NCI-H187 treated with DMSO at 0.1 percent for 48 hours (cell line): ENCODE results near the gene PAMR1.

Source experiments
- DNase-seq: peaks from one replicate; lab custom pipeline; 2025; lab: John Stamatoyannopoulos, UW

Gene PAMR1

GRCh38 chr11:35458846-35459245 lies 66.6 kb downstream of the PAMR1 start:
- DNase-seq = no peak

- DNase-seq = no peak
These were observed 71.1 kb downstream of the PAMR1 start for GRCh38 chr11:35454362-35454761.

DNA sequence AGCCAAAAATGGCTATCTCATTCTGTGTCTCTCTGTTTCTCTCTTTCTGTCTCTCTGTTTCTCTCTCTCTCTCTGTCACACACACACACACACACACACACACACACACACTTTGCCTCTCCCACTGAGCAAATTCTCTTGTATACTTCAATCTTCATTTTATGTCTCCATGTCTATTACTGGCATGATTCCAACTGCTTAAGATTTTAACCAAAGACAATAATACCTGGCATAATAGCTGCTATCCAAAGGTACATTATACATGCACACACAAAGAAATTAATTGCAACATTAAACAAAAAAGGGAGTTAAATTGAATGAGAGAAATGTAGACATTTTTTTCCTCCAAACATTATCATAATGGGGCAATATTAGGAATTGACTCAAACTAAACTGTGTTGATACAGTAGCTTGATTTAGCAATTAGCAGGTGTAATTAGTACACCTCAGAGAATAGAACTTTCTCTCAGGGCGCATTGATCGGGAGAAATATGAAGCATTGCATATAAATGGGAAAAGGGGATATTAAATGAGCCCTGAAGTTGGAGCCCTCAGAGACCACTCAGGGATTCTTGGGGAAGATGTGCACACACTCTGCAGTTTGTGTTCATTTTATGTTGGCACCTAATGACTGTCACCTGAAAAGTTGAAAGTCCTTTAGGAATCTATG lies 88.7 kb downstream of the PAMR1 start:
- DNase-seq = no peak

- no peak for DNase-seq
These were observed 91.8 kb downstream of the PAMR1 start for GRCh38 chr11:35433588-35433987.

DNA sequence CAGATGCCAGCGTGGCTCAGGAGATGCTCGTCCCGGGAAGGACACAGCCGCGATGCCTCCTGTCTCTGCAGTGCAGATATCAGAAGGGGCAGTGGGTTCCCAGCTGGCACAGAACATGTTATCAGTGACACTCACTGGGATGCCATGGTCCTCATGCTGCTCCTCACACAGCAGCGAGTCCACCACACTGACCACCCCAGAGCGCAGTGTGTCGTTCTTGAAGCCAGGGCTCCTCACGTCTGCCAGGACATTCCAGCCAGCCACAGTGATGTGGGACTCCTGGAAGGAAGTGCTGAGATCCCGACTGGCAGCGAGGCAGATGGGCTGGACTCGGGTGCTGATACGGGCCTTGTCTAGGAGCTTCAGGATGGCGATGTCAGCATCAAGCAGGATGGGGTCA lies 93.0 kb downstream of the PAMR1 start:
- DNase-seq = no peak

DNA sequence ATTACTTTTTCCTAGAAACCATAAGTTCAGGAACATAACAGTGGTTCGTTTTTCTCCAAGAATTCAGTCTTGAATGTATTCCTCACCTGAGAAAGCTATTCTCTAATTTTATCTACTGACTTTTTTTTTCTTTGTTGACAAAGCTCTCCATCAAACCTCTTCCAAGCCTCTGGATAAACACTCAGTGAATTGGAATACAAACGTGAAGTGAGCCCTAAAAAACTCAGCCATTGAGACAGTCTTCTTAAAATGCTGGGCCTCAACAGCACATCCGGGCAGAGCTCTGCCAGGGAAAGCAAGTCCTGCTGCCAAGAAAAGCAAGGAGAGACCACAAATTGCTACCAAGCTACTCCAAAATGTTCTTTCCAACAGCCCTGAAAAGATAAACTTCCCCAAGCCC lies 98.3 kb downstream of the PAMR1 start:
- peak; percentile 36 for DNase-seq

GRCh38 chr11:35426351-35426750 lies 99.1 kb downstream of the PAMR1 start:
- no peak for DNase-seq

GRCh38 chr11:35425603-35426212 lies 99.7 kb downstream of the PAMR1 start:
- no peak for DNase-seq

- DNase-seq = no peak
These were observed 101.1 kb downstream of the PAMR1 start for GRCh38 chr11:35424157-35424940.

DNA sequence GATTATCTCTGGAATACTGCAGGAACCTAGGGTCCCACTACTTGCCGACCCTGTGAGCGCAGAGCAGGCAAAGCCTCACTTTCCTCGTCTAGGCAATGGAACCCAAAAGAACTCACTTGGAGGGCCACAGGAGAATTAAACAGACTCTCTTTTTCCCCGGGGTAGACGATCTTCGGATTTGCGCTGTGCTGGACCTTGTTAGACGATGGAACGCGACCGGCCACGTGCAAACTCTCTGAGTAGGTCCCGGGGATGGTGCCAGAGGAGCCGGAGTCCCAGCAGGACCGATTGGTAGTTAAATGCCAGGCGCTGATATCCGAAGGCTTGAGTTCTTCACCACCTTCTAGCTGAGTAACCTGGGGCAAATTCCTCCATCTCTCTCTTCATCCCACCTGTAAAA lies 105.0 kb downstream of the PAMR1 start:
- DNase-seq = no peak

- no peak for DNase-seq
These were observed 105.5 kb downstream of the PAMR1 start for GRCh38 chr11:35419830-35420333.

GRCh38 chr11:35419184-35419829 lies 106.1 kb downstream of the PAMR1 start, which contains the start of gene SLC1A2:
SLC1A2 (minus strand) TSS chr11:35419558; CDS start chr11:35418966, 592 bp downstream.
- no peak for DNase-seq

GRCh38 chr11:35418282-35419183 lies 106.9 kb downstream of the PAMR1 start:
- DNase-seq = no peak

DNA sequence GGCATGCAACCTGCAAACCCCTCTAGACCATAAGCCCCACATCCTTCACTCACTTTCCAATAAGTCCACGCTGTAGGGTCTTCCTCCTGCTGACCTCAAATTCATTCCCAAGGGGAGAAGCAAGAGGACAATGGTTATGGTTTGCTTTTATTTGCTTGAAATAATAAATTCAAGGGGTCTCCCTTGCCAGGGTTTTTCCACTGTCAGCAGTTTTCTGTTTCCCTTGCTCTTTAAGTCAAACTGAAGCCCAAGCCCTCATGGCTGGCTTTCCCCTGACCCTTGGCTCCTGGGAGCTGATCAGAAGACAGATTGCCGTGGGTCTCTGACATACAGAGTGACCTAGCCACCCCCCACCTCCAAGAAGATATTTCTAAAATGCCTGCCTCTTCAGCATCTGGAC lies 109.9 kb downstream of the PAMR1 start:
- no peak for DNase-seq

DNA sequence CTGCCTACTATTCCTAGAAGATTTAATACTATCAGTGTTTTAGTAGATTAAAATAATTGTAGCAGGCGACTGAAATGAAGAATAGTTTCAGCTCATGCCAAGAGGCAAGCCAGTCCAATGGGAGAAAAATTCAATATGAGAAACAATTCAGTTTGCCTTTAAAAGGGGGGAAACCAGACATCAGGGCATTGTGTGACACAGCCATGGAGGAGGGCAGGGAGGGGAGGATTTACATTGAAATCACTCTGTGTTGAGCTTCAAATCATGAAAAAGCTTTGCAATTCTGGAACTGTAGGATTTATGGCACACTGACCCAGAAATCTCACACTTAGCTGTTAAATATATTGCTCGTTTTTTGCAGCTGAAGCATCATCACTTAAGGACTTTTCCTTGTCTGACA lies 110.6 kb downstream of the PAMR1 start:
- DNase-seq = no peak

DNA sequence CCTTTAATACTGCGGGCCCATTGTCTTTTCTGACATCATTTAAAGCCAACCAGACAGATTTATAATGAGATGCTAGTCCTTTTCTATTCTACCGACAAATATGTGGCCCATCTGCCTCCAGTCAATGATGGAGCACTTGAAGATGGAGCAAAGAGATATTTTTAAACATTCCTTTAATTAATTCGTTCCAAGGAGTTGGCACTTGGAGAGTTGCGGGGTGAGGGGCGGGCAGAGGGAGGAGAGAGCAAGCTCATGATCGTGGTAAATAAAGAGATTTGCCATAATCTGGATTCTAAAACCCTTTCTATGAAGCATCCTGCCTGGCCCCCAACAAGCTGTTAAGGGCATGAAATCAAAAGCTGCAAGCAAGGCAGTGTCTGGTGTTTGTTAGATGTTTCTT lies 111.1 kb downstream of the PAMR1 start:
- no peak for DNase-seq

- DNase-seq = no peak
These were observed 111.8 kb downstream of the PAMR1 start for GRCh38 chr11:35413598-35413997.

DNA sequence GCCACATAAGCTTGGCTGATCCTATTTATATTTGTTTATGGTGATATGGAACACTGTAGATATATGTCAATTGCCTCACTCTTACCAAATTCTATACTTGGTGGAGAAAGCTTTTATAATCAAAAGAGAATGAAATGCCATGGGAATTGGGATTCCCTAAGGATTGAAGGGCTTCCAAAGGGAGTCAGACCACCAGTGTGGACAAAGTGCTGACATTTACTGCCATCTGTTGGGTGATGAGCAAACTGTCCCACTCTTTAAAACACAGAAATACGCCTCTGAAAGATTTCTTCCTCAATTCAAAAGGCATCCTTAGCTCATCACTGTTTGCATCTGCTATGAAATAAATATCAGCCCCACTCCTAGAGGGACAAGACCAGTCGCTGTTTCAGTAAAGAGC lies 113.1 kb downstream of the PAMR1 start:
- no peak for DNase-seq

- no peak for DNase-seq
These were observed 118.4 kb downstream of the PAMR1 start for GRCh38 chr11:35407041-35407440.

DNA sequence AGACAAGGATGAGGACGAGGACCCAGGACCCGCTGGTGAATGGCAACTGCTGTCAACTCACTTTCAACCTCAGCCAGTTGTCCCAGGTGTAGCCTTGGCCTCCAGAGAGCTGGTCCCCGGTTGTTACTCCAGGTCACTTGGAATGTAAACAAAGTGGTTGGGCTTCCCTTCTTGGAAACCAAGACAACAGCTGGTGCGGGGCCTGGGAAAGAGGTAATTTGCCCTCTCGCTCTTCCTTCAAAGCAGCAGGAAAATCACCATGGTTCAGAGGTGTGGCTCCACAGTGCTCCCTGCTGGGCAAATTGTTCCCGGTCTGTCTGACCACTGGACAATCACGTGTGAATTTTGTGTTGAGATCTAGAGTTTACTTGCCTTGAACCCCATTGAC lies 121.0 kb downstream of the PAMR1 start:
- no peak for DNase-seq

DNA sequence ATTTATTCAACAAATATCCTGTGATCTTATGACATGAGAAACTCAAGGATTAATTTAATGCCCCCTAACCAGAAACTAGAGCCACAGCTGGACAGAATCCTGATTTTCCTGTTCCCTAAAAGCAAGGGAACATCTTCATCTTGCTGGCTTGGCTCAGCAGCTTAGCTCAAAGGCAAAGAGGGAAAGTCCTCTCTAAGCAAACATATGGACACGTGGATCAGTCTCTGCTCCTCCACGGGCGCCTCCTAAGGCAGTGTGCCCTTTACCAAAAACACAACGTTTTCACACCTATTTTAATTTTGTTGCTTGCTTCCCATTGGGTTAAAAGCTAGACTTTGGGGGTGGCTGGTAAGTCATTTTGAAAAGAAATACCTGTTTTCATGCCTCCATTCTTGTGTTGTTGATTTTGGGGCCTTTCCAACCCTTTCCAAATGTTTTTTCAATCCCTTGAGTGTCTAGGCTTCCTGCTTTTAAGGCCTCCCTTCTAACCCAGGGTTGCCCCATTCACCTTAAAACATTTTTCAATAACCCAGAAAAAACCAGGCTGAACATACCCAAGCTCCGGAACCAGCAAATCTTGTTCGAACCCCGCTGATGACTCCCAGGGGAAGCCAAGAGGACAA lies 121.5 kb downstream of the PAMR1 start:
- DNase-seq = no peak
